NCI-H2029 treated with DMSO at 0.1 percent for 48 hours (cell line): ENCODE results near the gene ASIC1.

ENCODE experiments used
- DNase-seq: peaks from one replicate; lab custom pipeline; 2025; lab: John Stamatoyannopoulos, UW

Gene ASIC1

GRCh38 chr12:50107416-50108268 lies 50.2 kb downstream of the ASIC1 start:
- no peak for DNase-seq

- DNase-seq, result no peak
Observed at GRCh38 chr12:50109319-50109718, 51.9 kb downstream of the ASIC1 start.

- DNase-seq, result no peak
Observed at GRCh38 chr12:50110127-50110761, 52.8 kb downstream of the ASIC1 start.

- DNase-seq, result no peak
Observed at GRCh38 chr12:50110762-50111351, 53.5 kb downstream of the ASIC1 start.

- no peak for DNase-seq
Observed at GRCh38 chr12:50111395-50111692, 53.9 kb downstream of the ASIC1 start.

- peak; percentile 96 for DNase-seq
Observed at GRCh38 chr12:50111693-50112455, 54.5 kb downstream of the ASIC1 start, which contains the start of gene COX14. Gene COX14 (plus strand): TSS chr12:50112236. CDS start chr12:50120044, 7,808 bp downstream.

- DNase-seq, result peak; percentile 36
Observed at GRCh38 chr12:50112456-50113218, 55.2 kb downstream of the ASIC1 start.

GRCh38 chr12:50117057-50117622 lies 59.7 kb downstream of the ASIC1 start:
- peak; percentile 58 for DNase-seq

GRCh38 chr12:50119387-50119786 lies 62.0 kb downstream of the ASIC1 start:
- no peak for DNase-seq

- no peak for DNase-seq
Observed at GRCh38 chr12:50120521-50120920, 63.1 kb downstream of the ASIC1 start.

GRCh38 chr12:50120953-50121352 lies 63.6 kb downstream of the ASIC1 start:
- no peak for DNase-seq

GRCh38 chr12:50121641-50122040 lies 64.2 kb downstream of the ASIC1 start:
- DNase-seq, result no peak

GRCh38 chr12:50123203-50123602 lies 65.8 kb downstream of the ASIC1 start:
- DNase-seq, result no peak

GRCh38 chr12:50127546-50127945 lies 70.2 kb downstream of the ASIC1 start:
- peak; percentile 86 for DNase-seq

- DNase-seq, result no peak
Observed at GRCh38 chr12:50129290-50129689, 71.9 kb downstream of the ASIC1 start.

- no peak for DNase-seq
Observed at GRCh38 chr12:50132505-50133135, 75.2 kb downstream of the ASIC1 start.
